GM12878 (cell line): ENCODE results near the gene UBAP2. TPM values are rescaled to one million over a fixed set of nuclear protein-coding genes. Genes with fewer than 3 reads are reported as not detected.

Experiments
- ATAC-seq: fragments of 200-7000 bp; cut with Tn5 transposase; 3 replicates; pipeline ENCODE4 v1.9.1; 2020; ENCODE audit warnings: mild to moderate bottlenecking, moderate library complexity
- BruUV-seq: library from RNA; stranded (reverse); fragments of 400-500 nt; replicated peaks from 2 replicates; lab custom pipeline; 2021; lab: Mats Ljungman, UMichigan
- CTCF ChIA-PET: fragments of 300-600 bp; sonication (Branson Sonifier 250); formaldehyde crosslinking; extraction: SDS; loops from one replicate; lab custom pipeline; 2021; ENCODE audit warnings: inconsistent platforms; lab: Yijun Ruan, JAX
- POLR2A ChIA-PET: fragments of 350-600 bp; formaldehyde crosslinking; extraction: SDS; loops from one replicate; lab custom pipeline; 2021; ENCODE audit warnings: inconsistent platforms; lab: Charles Lee
- RAD21 ChIA-PET: fragments of 300-600 bp; sonication (Branson Sonifier 250); formaldehyde crosslinking; loops from one replicate; lab custom pipeline; 2023; ENCODE audit warnings: antibody characterized with exemption; ENCODE audit not compliant: unreplicated experiment; lab: Charles Lee
- SMC1A ChIA-PET: fragments of 300-600 bp; sonication (Branson Sonifier 250); formaldehyde crosslinking; loops from one replicate; lab custom pipeline; 2023; ENCODE audit not compliant: unreplicated experiment, uncharacterized antibody; lab: Charles Lee
- DNase-seq: peaks from one replicate; pipeline ENCODE4 v3.0.0-alpha.2; 2011; ENCODE audit warnings: low read depth, low spot score
- FAIRE-seq: peaks from 3 replicates; lab custom pipeline; 2011; peaks lifted over from hg19 to GRCh38; lab: Jason Lieb, UNC
- H2AFZ ChIP-seq: 2 replicates; pipeline ENCODE4 v1.6.0; 2011; ENCODE audit warnings: low read depth, low read length, control low read depth; ENCODE audit not compliant: control insufficient read depth
- H3K27ac ChIP-seq: 2 replicates; pipeline ENCODE4 v1.5.1; 2011; ENCODE audit warnings: control low read depth; ENCODE audit not compliant: control insufficient read depth, insufficient read depth
- H3K27me3 ChIP-seq, 2 experiments: replicated peaks in 1 of 2; 2 replicates each; pipeline versions ENCODE4 v1.6.0 to v1.6.1; 2011; ENCODE audit warnings: low read length in 1 of 2; ENCODE audit not compliant: control insufficient read depth in 2 of 2, insufficient read depth in 2 of 2
- H3K36me3 ChIP-seq, 2 experiments: 2 replicates each; pipeline ENCODE4 v1.5.1; 2011; ENCODE audit warnings: low read length in 1 of 2; ENCODE audit not compliant: control insufficient read depth in 2 of 2, insufficient read depth in 2 of 2
- H3K4me1 ChIP-seq: 2 replicates; pipeline ENCODE4 v1.6.1; 2011; ENCODE audit warnings: mild to moderate bottlenecking, low read length, moderate library complexity, mixed read lengths; ENCODE audit not compliant: control insufficient read depth, insufficient read depth
- H3K4me2 ChIP-seq: 2 replicates; pipeline ENCODE4 v1.6.0; 2011; ENCODE audit warnings: control low read depth; ENCODE audit not compliant: control insufficient read depth, insufficient read depth
- H3K4me3 ChIP-seq: fragments of 200-600 bp; sonication (generic); 2 replicates; pipeline ENCODE4 v1.5.1; 2016
- H3K79me2 ChIP-seq: 2 replicates; pipeline ENCODE4 v1.6.0; 2011; ENCODE audit warnings: low read length; ENCODE audit not compliant: control insufficient read depth, insufficient read depth
- H3K9ac ChIP-seq: 2 replicates; pipeline ENCODE4 v1.8.0; 2011; ENCODE audit warnings: low read length, control low read depth, mixed read lengths; ENCODE audit not compliant: control insufficient read depth, insufficient read depth
- H3K9me3 ChIP-seq: replicated peaks from 3 replicates; pipeline ENCODE4 v1.5.1; 2011; ENCODE audit warnings: mild to moderate bottlenecking, low read length; ENCODE audit not compliant: control insufficient read depth, insufficient read depth
- H4K20me1 ChIP-seq: 2 replicates; pipeline ENCODE4 v1.6.0; 2011; ENCODE audit not compliant: control insufficient read depth, insufficient read depth
- ATF7 ChIP-seq: fragments of 450-650 bp; IDR thresholded peaks from 2 replicates; pipeline ENCODE4 v1.6.1; 2016; ENCODE audit warnings: low read depth, mild to moderate bottlenecking
- BCLAF1 ChIP-seq: fragments of 450-650 bp; IDR thresholded peaks from 2 replicates; pipeline ENCODE4 v1.6.1; 2017; ENCODE audit warnings: antibody characterized with exemption, mild to moderate bottlenecking, moderate library complexity
- HCFC1 ChIP-seq: fragments of 150-350 bp; IDR thresholded peaks from 2 replicates; pipeline ENCODE4 v1.6.1; 2014; ENCODE audit warnings: low read length
- SMC3 ChIP-seq: IDR thresholded peaks from 2 replicates; pipeline ENCODE4 v1.6.1; 2011; ENCODE audit warnings: low read length, improper control_type of control experiment, borderline replicate concordance
- TAF1 ChIP-seq: IDR thresholded peaks from 2 replicates; pipeline ENCODE4 v1.6.1; 2011; ENCODE audit warnings: mild to moderate bottlenecking, low read depth, low read length, borderline replicate concordance
- WGBS: methylation state at CpG from one replicate; pipeline ENCODE4 v1.1.6; 2016; ENCODE audit warnings: low lambda C conversion rate; ENCODE audit not compliant: insufficient replicate concordance, insufficient coverage; ENCODE audit errors: missing lambda C conversion rate; 5-methylcytosine and 5-hydroxymethylcytosine counted together
- in situ Hi-C: fragments of 300-500 bp; cut with MboI; formaldehyde crosslinking; loops from 9 replicates; pipeline ENCODE4 v1.14.3; 2018; ENCODE audit warnings: mixed read lengths
- intact Hi-C: fragments of 100-400 bp; cut with micrococcal nuclease; formaldehyde crosslinking; loops from one replicate; pipeline ENCODE4 v1.14.2; 2022; ENCODE audit not compliant: unreplicated experiment
- polyA plus RNA-seq, 11 experiments: library from polyadenylated mRNA; depleted of rRNA in 4 of 11; unstranded in 6 of 11; stranded (reverse) in 5 of 11; fragments of >200 nt; fragmentation: Nextera tagmentation in 4 of 11; fragmentation: Illumina TruSeq in 1 of 11; extraction: Ambion mirVana in 4 of 11; extraction: Trizol in 1 of 11; gene quantifications; 1 replicate in 1 of 11; 2 replicates in 10 of 11; pipeline versions ENCODE4 v1.2.1 to v1.2.3, GENCODE V29; 2011 to 2016; ENCODE audit warnings: inconsistent platforms in 2 of 11, missing spikeins in 2 of 11, low read depth in 1 of 11
- total RNA-seq, 4 experiments: library from RNA; depleted of rRNA in 3 of 4; stranded (reverse); fragments of >200 nt in 3 of 4; fragmentation: Illumina TruSeq in 1 of 4; extraction: Trizol in 1 of 4; gene quantifications; 2 replicates each; pipeline versions ENCODE4 v1.2.1 to v1.2.3, GENCODE V29; 2013 to 2021

UBAP2 gene
- total and polyA plus RNA-seq, 10 of the 15 experiments (the other 5 are each of a cell fraction or from before 2014, with no cell fraction given), result 8.5 to 48.2 (median 28.1) TPM

- no peak for ATAC-seq
- ChIA-PET POLR2A (no interaction called here), RAD21 (interaction anchor here (0.7 to 1.4 kb wide), 2 partner anchors 9 to 42 kb away, joined by 3 to 4 read pairs; partner anchors contain the start of gene DCAF12), SMC1A (interaction anchor here (0.7 to 2.3 kb wide), 2 partner anchors 7 to 73 kb away, joined by 3 to 6 read pairs; no protein-coding TSS in a partner anchor), CTCF (interaction anchor here (1.7 to 3.0 kb wide), 2 partner anchors 11 to 271 kb away, joined by 3 to 18 read pairs; no protein-coding TSS in a partner anchor)
- no peak for DNase-seq
- no peak for FAIRE-seq
- H3K36me3 ChIP-seq, result peaks cover 7 to 27% of the 10 kb centered on the region in 2 experiments
- no peaks in the 10 kb centered on the region for H3K79me2 ChIP-seq
- H3K27me3 ChIP-seq, result no peaks in the 10 kb centered on the region
- WGBS, result 63% methylated on average over 1 of the region's 1 CpG
- H3K4me1 ChIP-seq, result no peaks in the 10 kb centered on the region
- no peak overlapping the region for H3K27ac ChIP-seq
- H3K9ac ChIP-seq, result no peak overlapping the region
- H3K9me3 ChIP-seq, result no peaks in the 10 kb centered on the region
- in situ Hi-C loops, result no loop called here
- TF ChIP-seq HCFC1 (no peak), TAF1 (no peak), BCLAF1 (no peak), SMC3 (no peak), ATF7 (no peak)
- H3K4me2 ChIP-seq, result no peak overlapping the region
- intact Hi-C loops, result no loop called here
- no TSS peak for BruUV-seq
- no peak overlapping the region for H3K4me3 ChIP-seq
- H2AFZ ChIP-seq, result no peak overlapping the region
- H4K20me1 ChIP-seq, result no peaks in the 10 kb centered on the region
Measured at GRCh38 chr9:34084562-34084961, 35.9 kb upstream of the UBAP2 start.
